ENCODE results near the gene FSD1L.

DNA sequence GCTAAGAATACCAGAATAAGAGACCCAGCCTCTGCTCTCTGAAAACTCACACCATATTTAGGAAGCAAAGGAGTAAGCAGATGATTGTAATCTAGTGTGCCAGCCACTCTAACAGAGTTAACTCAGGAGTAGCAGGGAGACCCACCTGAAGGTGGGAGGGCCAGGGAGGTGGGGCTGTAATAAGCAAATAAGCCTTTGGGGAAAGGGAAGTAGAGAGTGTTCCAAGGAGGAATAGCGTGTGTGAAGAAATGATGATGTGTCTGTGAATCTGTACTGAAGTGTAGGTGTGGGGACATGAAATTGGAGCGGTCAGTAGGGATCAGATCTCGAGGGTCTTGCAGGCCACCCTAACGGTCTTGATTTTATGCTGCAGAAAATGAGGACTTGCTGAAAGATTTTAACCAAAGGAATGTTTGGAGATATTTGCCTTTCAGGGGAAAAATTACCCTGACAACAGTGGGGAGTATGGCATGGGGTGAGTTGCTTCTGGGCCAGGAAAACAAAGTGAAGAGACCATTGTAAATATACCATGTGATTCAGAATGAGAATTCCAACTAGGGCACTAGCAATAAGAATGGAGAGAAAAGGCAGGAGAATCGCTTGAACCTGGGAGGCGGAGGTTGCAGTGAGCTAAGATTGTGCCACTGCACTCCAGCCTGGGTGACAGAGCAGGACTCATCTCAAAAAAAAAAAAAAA lies 44.1 kb upstream of the FSD1L start:
- TF ChIP-seq, protein P1, sequence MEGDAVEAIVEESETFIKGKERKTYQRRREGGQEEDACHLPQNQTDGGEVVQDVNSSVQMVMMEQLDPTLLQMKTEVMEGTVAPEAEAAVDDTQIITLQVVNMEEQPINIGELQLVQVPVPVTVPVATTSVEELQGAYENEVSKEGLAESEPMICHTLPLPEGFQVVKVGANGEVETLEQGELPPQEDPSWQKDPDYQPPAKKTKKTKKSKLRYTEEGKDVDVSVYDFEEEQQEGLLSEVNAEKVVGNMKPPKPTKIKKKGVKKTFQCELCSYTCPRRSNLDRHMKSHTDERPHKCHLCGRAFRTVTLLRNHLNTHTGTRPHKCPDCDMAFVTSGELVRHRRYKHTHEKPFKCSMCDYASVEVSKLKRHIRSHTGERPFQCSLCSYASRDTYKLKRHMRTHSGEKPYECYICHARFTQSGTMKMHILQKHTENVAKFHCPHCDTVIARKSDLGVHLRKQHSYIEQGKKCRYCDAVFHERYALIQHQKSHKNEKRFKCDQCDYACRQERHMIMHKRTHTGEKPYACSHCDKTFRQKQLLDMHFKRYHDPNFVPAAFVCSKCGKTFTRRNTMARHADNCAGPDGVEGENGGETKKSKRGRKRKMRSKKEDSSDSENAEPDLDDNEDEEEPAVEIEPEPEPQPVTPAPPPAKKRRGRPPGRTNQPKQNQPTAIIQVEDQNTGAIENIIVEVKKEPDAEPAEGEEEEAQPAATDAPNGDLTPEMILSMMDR (IDR thresholded peaks at IDR 0.05 in 8 of 11, conservative IDR thresholded peaks at IDR 0.05 in 3 of 11), result no peak
- TF ChIP-seq POLR2AphosphoS5 (IDR thresholded peaks at IDR 0.05) (no peak), POLR2A (IDR thresholded peaks at IDR 0.05) (no peak)
